ENCODE results near the gene OPRL1.

- TF ChIP-seq CTCF (conservative IDR thresholded peaks at IDR 0.05 in 1 of 2, IDR thresholded peaks at IDR 0.05 in 1 of 2; ENCODE audit: low read depth in 1 of 2, low read length in 2 of 2) (no peak), EZH2 (IDR thresholded peaks at IDR 0.05; ENCODE audit: low read length, missing control alignments) (no peak)
These were observed 4.9 kb upstream of the OPRL1 start for GRCh38 chr20:64074963-64075362.
